GM18907 (cell line): Measurements from ENCODE around the gene CCDC169.

ENCODE experiments used
- ATAC-seq: cut with Tn5 transposase; IDR thresholded peaks from one replicate; pipeline ENCODE4 v1.9.1; 2021; ENCODE audit warnings: mild to moderate bottlenecking, moderate library complexity; ENCODE audit not compliant: unreplicated experiment

The CCDC169 gene

DNA sequence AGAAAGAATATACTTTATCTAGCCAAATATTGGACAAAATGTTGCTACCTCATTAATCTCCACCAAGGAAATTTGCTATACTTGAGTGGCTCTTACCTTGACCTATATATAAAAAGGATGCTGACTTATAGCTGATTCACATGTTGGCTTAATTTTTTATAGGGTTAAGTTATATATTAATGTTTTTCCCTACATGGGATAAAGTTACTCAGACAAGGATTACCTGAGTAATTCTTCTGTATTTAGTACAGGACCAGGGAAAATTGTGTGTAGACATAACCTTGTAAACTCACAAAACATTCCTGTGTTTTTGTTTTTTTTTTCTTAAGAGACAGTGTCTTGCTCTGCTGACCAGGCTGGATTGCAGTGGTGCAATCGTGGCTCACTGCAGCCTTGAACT is 52.6 kb downstream of the CCDC169 start:
- no peak for ATAC-seq

DNA sequence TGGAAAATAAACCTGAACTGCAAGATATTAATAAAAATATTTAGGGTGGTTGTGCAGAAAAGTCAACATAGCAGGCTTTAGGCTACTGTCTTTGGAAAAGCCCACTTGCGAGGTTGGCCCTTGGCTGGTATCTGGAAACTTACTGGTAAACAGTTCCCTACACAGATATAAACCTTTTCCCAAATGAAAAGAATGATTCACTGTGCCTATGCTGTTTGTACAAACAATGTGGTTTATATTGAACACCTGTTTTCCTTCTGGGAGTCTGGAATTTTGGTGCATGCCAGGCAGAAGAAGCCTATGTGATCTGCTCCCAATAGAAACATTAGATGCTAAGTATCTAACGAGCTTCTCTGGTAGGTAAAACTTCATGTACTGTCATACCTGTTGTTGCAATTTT is 53.5 kb downstream of the CCDC169 start:
- ATAC-seq, result no peak

DNA sequence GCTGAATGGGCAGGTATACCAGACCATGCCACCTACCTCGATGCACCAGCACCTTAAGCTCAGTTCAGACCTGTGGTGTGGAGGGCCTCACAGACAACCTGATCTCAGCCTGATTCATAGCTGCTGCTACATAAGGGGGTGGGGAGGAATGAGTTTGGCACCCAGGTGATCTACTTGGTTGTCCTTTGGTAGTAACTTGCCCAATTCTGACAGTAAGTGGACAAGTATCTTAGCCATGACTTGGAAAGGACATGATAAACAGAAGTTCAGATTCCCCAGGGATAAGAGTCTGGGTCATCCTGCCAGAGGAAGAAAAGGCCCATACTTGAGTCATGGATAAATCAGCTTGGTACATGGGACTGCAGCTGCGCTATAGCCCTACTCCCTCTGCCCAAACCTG is 54.9 kb downstream of the CCDC169 start:
- ATAC-seq, result no peak

DNA sequence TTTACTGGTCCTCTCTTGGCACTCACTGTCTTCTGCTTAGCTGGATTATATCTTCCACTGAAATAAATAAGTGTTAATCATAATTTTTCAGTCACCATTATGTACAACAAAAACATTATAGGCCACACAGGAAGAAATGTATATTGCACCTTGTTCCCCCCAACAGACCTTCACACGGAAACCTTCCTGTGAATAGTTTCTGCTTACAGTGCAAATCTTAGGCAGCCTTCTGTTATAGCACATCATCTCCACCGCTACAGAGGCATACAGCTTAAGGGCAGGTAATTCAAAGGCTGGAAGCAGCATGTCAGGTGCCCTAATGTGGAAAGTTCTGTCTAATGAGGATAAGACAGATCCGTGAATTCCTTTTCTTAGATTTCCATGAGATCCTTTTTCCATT is 66.4 kb downstream of the CCDC169 start:
- no peak for ATAC-seq

DNA sequence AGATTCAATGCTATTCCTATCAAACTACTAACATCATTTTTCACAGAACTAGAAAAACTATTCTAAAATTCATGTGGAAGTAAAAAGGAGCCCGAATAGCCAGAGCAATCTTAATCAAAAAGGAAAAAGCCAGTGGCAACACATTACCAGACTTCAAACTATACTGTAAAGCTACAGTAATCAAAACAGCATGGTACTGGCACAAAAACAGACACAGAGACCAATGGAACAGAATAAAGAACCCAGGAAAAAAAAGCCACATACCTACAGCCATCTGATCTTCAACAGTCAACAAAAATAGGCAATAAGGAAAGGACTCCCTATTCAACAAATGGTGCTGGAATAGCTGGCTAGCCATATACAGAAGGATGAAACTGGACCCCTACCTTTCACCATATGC is 72.9 kb downstream of the CCDC169 start:
- no peak for ATAC-seq

DNA sequence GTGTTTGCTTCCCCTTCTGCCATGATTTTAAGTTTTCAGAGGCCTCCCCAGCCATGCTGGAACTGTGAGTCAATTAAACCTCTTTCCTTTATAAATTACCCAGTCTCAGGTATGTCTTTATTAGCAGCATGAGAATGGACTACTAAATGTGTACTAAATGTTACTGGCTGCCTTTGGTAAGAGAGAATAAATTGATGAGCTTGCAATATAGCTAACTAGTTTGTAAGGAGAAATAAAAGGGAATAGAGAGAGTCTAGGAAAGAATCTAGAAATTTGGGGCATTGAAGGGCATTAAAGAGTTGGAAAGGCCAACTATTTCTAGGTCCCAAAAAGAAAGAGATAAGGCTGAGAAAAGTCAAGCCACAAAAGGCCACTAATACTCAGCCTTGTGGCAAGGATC is 77.7 kb downstream of the CCDC169 start:
- no peak for ATAC-seq

DNA sequence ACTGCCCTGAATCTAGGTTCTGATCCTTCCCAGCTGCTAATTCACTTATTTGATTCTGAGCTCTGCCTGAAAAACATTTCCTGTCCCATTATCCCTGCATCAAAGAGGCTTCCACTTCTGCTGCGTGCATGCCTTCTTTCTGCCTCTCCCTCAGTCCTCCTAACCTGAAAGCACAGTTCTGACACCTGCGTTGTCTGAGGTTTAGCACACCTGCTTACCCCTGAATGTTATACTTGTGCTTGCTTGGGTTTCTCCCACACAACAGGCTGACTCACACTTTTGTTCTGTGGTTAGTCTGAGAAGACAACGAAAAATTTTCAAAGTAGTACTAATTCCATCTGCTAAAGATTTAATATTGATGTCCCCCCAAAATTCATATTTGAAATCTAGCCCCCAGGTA is 80.2 kb downstream of the CCDC169 start:
- no peak for ATAC-seq

DNA sequence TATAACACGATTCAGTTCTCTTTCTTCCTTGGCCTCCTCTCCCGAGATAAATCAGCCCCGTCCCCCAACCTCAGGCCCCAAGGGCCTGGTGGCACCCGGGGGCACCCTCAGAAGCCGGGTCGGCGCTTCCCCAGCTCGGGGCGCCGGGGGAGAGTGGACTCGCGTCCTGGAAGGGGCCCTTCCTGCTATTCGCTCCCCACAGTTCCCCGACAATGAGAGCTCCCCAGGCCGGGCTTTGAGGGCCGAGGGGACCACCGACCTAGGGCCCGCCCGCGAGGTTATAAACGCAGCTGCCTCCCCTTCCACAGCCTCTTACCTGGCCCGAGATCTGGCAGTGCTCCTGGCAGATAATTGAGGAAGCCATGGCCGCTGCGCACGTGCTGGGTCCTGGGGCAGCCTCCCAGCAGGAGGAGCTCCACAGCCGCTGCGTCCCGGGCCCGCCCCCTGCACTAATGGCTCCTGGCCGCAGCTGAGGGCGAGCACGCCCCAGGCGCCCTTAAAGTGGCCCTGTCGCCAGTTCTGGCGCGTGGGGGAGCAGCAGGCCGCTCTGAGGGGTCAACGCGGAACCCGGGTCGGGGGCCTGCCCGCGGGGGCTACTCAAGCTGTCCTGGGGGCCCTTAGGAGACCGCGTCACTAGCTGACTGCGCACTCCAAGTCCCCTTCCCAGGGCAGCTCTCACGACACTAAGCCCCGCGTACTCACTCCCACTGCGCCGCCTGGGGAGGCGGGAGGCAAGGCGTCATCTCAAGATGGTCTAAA is 83.3 kb downstream of the CCDC169 start, which contains the start of gene SOHLH2:
Gene SOHLH2 (minus strand): TSS at position 394 of the 759 bp plus-strand sequence. CDS start 30 bp downstream, at position 364.
- ATAC-seq, result no peak

DNA sequence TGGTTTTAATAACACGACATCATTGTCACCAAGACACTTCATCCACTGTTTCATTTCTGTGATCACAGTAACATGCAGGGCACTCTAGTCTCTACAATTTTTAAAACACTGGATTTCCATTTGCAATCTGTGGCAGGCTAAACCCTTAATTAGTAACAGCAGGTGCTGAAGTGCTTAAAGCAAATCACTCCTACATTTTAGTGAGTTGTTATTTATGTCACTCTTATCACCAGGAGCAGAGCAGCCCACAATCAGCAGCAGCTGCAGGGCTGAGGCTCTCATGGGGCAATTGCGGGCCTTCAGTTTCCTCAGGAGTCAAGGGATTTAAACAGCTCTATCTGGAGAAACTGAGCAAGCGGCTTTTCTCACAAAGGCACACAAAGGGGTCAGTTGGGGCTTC is 84.8 kb downstream of the CCDC169 start:
- no peak for ATAC-seq

DNA sequence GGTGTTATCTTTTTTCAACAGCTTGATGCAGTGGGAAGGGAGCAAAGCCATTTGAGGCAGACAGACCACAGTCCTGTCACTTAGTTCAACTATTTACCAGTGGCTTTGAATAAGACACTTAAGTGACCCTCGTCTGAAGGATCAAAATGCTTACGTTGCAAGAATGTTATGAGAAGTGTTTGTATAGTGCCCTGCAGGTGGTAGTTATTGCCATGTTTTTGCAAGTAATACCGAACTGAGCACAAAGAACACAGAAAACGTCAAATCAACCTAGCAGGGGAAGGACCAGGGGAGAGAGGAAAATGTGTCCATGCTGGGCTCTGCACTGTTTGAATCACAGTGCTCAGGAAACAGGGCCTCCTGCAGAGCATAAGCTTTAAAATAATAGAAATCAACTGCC is 86.0 kb downstream of the CCDC169 start:
- no peak for ATAC-seq

DNA sequence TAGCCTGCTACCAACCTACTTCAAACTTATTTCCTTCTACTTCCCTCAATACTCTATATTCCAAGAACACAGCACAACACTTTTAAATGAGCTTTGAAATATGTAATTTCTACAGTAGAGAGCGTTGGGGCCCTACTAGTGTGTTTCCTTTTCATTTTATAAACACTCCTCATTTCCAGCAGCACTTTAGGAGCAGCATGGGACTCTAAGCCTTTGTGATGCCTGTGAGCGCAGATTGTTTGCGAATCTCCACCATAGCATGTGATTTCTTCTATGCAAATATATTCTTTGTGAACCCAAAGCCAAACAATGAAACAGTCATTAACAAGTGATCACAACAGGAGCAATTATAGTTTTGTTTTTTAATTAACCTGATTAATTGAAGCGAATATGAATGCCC is 86.9 kb downstream of the CCDC169 start:
- ATAC-seq, result no peak

DNA sequence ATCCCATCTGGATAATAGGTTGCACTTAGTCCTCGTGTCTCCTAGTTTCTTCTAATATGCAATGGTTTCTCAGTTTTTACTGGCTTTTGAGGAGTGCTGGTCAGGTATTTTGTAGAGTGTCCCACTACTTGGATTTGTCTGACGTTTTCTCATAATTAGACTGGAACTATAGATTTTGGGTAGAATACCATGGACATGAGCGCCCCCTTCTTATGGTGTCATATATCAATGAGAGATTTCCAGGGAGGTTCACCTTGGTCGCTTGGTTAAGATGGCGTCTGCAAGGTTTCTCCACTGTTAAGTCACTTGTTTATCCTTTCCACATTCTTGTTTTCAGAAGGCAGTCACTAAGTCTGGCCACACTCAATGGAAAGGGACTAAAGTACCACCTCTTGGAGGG is 89.9 kb downstream of the CCDC169 start:
- ATAC-seq, result no peak

DNA sequence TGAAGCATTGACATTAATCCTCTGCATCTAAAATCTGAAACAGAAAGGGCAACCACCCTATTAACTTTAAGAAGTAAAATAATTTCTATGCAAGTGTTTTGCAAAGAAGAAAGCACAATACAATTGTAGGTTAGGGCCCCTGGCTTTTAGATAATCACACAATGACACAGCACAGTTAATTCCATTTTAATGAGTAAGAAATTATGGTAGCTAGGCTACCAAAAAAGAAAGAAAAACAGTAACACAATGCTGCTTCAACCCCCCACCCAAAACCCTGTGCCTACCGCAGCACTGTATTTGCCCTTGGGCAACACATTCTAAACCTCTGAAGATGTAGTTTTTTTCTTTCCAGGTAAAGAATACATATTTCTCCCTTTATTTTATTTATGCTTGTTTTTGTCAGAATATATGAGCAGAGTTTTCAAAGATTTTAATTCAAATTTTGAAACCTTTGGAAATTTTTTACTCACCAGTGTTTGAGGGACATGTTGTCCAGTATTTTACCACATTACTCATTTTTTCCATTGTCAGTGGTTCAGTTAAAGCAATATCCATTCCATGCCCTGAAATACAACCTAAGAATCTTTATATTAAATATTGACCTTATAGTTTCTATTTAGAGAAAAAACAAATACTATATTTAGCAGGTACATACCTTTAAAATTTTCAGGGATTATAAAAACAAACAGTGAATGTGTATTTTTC is 104.3 kb downstream of the CCDC169 start:
- no peak for ATAC-seq

DNA sequence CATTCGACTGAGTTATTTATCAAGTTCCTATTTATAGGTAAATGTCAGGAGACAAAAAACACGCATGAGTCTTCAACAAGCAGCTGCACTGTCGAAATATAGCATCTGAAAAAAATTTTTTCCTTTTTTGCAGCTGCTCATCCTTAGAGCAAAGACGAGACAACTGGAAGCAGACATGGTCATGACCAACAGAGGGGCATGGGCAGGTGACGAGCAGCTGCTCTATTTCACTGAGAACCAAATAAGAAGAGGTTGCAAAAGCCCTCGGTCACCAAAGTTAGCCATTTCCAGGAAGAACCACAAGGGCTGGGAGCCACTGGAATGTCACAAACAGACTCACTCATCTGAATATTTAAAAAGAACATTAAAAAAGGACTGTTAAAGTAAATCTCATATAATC is 105.4 kb downstream of the CCDC169 start:
- no peak for ATAC-seq

DNA sequence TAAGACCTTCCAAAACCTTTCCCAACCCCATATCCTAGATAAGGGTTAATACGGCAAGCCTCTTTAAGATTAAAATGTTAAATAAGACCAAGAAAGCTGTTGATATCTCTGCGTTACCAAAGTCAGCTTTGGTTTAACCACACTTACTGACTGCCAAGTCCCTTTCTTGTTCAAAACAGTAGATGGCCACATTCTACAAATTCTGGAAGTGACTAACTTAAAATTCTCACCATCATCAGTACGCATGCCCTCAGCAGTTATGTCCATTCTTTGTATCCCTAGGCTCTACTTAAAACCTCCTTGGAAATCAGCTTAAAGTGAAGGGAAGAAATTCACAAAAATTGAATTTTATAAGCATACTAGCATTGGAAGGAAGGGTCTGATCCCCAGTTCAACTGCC is 106.8 kb downstream of the CCDC169 start:
- ATAC-seq, result no peak

DNA sequence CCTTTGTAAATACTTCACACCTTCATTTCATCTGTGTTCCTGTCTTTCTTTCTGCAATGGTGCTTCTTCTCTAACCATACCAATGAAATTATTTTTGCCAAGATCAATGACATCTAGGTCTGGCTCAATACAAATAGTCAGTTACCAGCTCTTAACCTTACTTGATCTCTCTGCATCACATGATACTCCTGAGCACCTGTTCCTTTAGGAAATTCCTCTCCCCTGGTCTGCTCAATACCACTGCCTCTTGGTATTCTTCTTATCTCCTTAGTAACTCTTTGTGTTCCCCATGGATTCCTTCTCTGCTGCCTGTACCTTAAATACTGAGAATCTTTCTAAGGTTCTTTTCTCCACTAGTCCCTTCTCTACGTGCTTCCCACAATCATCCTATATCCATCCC is 109.2 kb downstream of the CCDC169 start:
- ATAC-seq, result no peak

DNA sequence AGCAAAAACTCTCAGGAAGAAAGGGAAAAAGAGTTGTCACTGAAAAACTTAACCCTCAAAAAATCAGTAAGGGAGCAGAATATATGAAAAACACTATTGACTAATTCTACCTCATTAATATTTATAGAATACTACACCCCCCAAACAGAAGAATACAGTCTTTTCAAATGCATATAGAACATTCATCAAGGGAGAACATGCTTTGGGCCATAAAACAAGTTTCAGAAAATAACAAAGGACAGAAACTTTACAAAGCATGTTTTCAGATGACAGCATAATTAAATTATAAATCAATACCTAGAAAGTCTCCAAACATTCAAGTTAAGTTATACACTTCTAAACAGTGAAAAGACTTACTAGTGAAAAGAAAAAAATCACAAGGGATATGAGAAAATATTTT is 113.7 kb downstream of the CCDC169 start:
- no peak for ATAC-seq
